SK-N-SH treated with all-trans-retinoic acid at 6 μM for 48 hours (cell line): ENCODE results near the gene DHDDS.

Experiments used
- ATAC-seq: fragments of 200-7000 bp; cut with Tn5 transposase; 3 replicates; pipeline ENCODE4 v1.9.1; 2020; ENCODE audit warnings: mild to moderate bottlenecking, moderate library complexity
- ARNTL ChIP-seq: fragments of 450-650 bp; formaldehyde crosslinking; IDR thresholded peaks from 2 replicates; pipeline ENCODE4 v1.5.0; 2020; ENCODE audit warnings: low read depth, mild to moderate bottlenecking, moderate library complexity, borderline replicate concordance
- BACH2 ChIP-seq: fragments of 250-450 bp; sonication (Bioruptor Pico); IDR thresholded peaks from 2 replicates; pipeline ENCODE4 v1.9.0; 2021; ENCODE audit warnings: mild to moderate bottlenecking, borderline replicate concordance
- CSDC2 ChIP-seq: fragments of 250-450 bp; sonication (Bioruptor Pico); IDR thresholded peaks from 2 replicates; pipeline ENCODE4 v1.5.0; 2020; ENCODE audit warnings: mild to moderate bottlenecking, moderate library complexity
- ESRRG ChIP-seq: fragments of 250-450 bp; sonication (Bioruptor Pico); IDR thresholded peaks from 2 replicates; pipeline ENCODE4 v1.6.1; 2021; ENCODE audit warnings: mild to moderate bottlenecking
- ISL1 ChIP-seq: fragments of 250-450 bp; sonication (Bioruptor Pico); IDR thresholded peaks from 2 replicates; pipeline ENCODE4 v2.1.2; 2022; ENCODE audit warnings: mild to moderate bottlenecking, moderate library complexity
- OSR1 ChIP-seq: fragments of 250-450 bp; sonication (Bioruptor Pico); IDR thresholded peaks from 2 replicates; pipeline ENCODE4 v1.8.0; 2022; ENCODE audit warnings: moderate library complexity, mild to moderate bottlenecking, inconsistent platforms
- PATZ1 ChIP-seq: fragments of 250-450 bp; sonication (Bioruptor Pico); IDR thresholded peaks from 2 replicates; pipeline ENCODE4 v1.8.0; 2020; ENCODE audit warnings: mild to moderate bottlenecking, moderate library complexity, borderline replicate concordance
- PPARA ChIP-seq: fragments of 250-450 bp; sonication (Bioruptor Pico); IDR thresholded peaks from 2 replicates; pipeline ENCODE4 v1.5.0; 2020; ENCODE audit warnings: mild to moderate bottlenecking, borderline replicate concordance
- RARB ChIP-seq: fragments of 250-450 bp; sonication (Bioruptor Pico); IDR thresholded peaks from 2 replicates; pipeline ENCODE4 v1.8.0; 2021; ENCODE audit warnings: mild to moderate bottlenecking, moderate library complexity
- SNAI2 ChIP-seq: fragments of 250-450 bp; sonication (Bioruptor Pico); IDR thresholded peaks from 2 replicates; pipeline ENCODE4 v1.5.0; 2020; ENCODE audit warnings: mild to moderate bottlenecking, moderate library complexity
- TCF4 ChIP-seq: fragments of 250-450 bp; sonication (Bioruptor Pico); IDR thresholded peaks from 2 replicates; pipeline ENCODE4 v1.8.0; 2021; ENCODE audit warnings: mild to moderate bottlenecking, moderate library complexity, borderline replicate concordance
- TOX ChIP-seq: fragments of 250-450 bp; sonication (Bioruptor Pico); IDR thresholded peaks from 2 replicates; pipeline ENCODE4 v1.8.0; 2021; ENCODE audit warnings: mild to moderate bottlenecking, moderate library complexity, borderline replicate concordance
- ZC3H10 ChIP-seq: fragments of 250-450 bp; sonication (Bioruptor Pico); IDR thresholded peaks from 2 replicates; pipeline ENCODE4 v1.5.1; 2021; ENCODE audit warnings: mild to moderate bottlenecking, moderate library complexity
- ZFP3 ChIP-seq: fragments of 250-450 bp; sonication (Bioruptor Pico); IDR thresholded peaks from 2 replicates; pipeline ENCODE4 v1.5.0; 2020; ENCODE audit warnings: mild to moderate bottlenecking, moderate library complexity
- ZFP30 ChIP-seq: fragments of 450-650 bp; formaldehyde crosslinking; IDR thresholded peaks from 2 replicates; pipeline ENCODE4 v1.5.0; 2022; ENCODE audit warnings: mild to moderate bottlenecking, moderate library complexity
- ZNF565 ChIP-seq: fragments of 450-650 bp; formaldehyde crosslinking; conservative IDR thresholded peaks from 2 replicates; pipeline ENCODE4 v1.5.0; 2020; ENCODE audit warnings: low read depth, mild to moderate bottlenecking, moderate library complexity
- ZNF70 ChIP-seq: fragments of 450-650 bp; formaldehyde crosslinking; IDR thresholded peaks from 2 replicates; pipeline ENCODE4 v1.5.0; 2020; ENCODE audit warnings: mild to moderate bottlenecking, moderate library complexity
- ZNF8 ChIP-seq: fragments of 450-650 bp; formaldehyde crosslinking; IDR thresholded peaks from 2 replicates; pipeline ENCODE4 v1.5.0; 2020; ENCODE audit warnings: mild to moderate bottlenecking, moderate library complexity
- TF ChIP-seq, protein P1 (sequence below): fragments of 250-450 bp; sonication (Bioruptor Pico); IDR thresholded peaks from 2 replicates; pipeline ENCODE4 v1.5.0; 2020; ENCODE audit warnings: mild to moderate bottlenecking, moderate library complexity
- TF ChIP-seq, protein P2 (sequence below): fragments of 250-450 bp; sonication (Bioruptor Pico); IDR thresholded peaks from 2 replicates; pipeline ENCODE4 v1.8.0; 2021; ENCODE audit warnings: low read depth, mild to moderate bottlenecking, moderate library complexity, borderline replicate concordance
- TF ChIP-seq, protein P3 (sequence below): fragments of 250-450 bp; sonication (Bioruptor Pico); IDR thresholded peaks from 2 replicates; pipeline ENCODE4 v1.5.1; 2021; ENCODE audit warnings: mild to moderate bottlenecking, moderate library complexity
- TF ChIP-seq, protein P4 (sequence below): fragments of 250-450 bp; sonication (Bioruptor Pico); IDR thresholded peaks from 2 replicates; pipeline ENCODE4 v1.5.1; 2020; ENCODE audit warnings: low read depth, mild to moderate bottlenecking, moderate library complexity

The DHDDS gene

GRCh38 chr1:26517766-26518049 lies 85.6 kb downstream of the DHDDS start:
- TF ChIP-seq TCF4 (CRISPR knock-in tag) (no peak), ZNF70 (CRISPR knock-in tag) (no peak)
- no peak for ATAC-seq

DNA sequence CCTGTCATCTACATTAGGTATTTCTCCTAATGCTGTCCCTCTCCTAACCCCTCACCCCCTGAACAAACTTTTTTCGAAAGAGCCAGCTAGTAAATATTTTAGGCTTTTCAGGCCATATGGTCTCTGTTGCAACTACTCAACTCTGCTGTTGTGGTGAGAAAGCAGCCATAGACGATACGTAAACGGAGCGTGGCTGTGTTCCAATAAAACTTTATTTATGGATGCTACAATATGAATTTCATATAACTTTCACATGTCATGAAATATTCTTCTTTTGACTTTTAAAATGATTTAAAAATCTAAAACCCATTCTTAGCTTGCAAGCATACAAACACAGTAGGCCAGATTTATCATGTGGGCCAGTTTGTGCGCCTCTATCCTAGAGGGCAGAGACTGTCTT lies 86.2 kb downstream of the DHDDS start:
- TF ChIP-seq CSDC2 (CRISPR knock-in tag) (no peak), ESRRG (CRISPR knock-in tag) (no peak), RARB (CRISPR knock-in tag) (no peak), ZNF8 (no peak), PPARA (CRISPR knock-in tag) (no peak), BACH2 (CRISPR knock-in tag) (no peak), ZFP30 (no peak), ZC3H10 (no peak), ARNTL (CRISPR knock-in tag) (no peak), ZNF70 (CRISPR knock-in tag) (no peak), SNAI2 (CRISPR knock-in tag) (no peak), ZFP3 (no peak), ZNF565 (CRISPR knock-in tag) (no peak), TCF4 (CRISPR knock-in tag) (no peak), TOX (no peak), ISL1 (CRISPR knock-in tag) (no peak)
- TF ChIP-seq, protein P1, sequence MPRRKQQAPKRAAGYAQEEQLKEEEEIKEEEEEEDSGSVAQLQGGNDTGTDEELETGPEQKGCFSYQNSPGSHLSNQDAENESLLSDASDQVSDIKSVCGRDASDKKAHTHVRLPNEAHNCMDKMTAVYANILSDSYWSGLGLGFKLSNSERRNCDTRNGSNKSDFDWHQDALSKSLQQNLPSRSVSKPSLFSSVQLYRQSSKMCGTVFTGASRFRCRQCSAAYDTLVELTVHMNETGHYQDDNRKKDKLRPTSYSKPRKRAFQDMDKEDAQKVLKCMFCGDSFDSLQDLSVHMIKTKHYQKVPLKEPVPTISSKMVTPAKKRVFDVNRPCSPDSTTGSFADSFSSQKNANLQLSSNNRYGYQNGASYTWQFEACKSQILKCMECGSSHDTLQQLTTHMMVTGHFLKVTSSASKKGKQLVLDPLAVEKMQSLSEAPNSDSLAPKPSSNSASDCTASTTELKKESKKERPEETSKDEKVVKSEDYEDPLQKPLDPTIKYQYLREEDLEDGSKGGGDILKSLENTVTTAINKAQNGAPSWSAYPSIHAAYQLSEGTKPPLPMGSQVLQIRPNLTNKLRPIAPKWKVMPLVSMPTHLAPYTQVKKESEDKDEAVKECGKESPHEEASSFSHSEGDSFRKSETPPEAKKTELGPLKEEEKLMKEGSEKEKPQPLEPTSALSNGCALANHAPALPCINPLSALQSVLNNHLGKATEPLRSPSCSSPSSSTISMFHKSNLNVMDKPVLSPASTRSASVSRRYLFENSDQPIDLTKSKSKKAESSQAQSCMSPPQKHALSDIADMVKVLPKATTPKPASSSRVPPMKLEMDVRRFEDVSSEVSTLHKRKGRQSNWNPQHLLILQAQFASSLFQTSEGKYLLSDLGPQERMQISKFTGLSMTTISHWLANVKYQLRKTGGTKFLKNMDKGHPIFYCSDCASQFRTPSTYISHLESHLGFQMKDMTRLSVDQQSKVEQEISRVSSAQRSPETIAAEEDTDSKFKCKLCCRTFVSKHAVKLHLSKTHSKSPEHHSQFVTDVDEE (CRISPR knock-in tag) = no peak
- TF ChIP-seq, protein P2, sequence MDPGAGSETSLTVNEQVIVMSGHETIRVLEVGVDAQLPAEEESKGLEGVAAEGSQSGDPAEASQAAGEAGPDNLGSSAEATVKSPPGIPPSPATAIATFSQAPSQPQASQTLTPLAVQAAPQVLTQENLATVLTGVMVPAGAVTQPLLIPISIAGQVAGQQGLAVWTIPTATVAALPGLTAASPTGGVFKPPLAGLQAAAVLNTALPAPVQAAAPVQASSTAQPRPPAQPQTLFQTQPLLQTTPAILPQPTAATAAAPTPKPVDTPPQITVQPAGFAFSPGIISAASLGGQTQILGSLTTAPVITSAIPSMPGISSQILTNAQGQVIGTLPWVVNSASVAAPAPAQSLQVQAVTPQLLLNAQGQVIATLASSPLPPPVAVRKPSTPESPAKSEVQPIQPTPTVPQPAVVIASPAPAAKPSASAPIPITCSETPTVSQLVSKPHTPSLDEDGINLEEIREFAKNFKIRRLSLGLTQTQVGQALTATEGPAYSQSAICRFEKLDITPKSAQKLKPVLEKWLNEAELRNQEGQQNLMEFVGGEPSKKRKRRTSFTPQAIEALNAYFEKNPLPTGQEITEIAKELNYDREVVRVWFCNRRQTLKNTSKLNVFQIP = no peak
- TF ChIP-seq, protein P3, sequence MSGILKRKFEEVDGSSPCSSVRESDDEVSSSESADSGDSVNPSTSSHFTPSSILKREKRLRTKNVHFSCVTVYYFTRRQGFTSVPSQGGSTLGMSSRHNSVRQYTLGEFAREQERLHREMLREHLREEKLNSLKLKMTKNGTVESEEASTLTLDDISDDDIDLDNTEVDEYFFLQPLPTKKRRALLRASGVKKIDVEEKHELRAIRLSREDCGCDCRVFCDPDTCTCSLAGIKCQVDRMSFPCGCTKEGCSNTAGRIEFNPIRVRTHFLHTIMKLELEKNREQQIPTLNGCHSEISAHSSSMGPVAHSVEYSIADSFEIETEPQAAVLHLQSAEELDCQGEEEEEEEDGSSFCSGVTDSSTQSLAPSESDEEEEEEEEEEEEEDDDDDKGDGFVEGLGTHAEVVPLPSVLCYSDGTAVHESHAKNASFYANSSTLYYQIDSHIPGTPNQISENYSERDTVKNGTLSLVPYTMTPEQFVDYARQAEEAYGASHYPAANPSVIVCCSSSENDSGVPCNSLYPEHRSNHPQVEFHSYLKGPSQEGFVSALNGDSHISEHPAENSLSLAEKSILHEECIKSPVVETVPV (CRISPR knock-in tag) = no peak
- TF ChIP-seq, protein P4, sequence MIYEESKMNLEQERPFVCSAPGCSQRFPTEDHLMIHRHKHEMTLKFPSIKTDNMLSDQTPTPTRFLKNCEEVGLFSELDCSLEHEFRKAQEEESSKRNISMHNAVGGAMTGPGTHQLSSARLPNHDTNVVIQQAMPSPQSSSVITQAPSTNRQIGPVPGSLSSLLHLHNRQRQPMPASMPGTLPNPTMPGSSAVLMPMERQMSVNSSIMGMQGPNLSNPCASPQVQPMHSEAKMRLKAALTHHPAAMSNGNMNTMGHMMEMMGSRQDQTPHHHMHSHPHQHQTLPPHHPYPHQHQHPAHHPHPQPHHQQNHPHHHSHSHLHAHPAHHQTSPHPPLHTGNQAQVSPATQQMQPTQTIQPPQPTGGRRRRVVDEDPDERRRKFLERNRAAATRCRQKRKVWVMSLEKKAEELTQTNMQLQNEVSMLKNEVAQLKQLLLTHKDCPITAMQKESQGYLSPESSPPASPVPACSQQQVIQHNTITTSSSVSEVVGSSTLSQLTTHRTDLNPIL = no peak
- ATAC-seq = no peak

- ATAC-seq = no peak
- no peak for TF ChIP-seq ZC3H10
- TF ChIP-seq ESRRG (CRISPR knock-in tag) = no peak
- TF ChIP-seq ZNF70 (CRISPR knock-in tag) = no peak
- TF ChIP-seq PATZ1 = no peak
- TF ChIP-seq OSR1 (CRISPR knock-in tag) = no peak
These were observed 88.2 kb downstream of the DHDDS start for GRCh38 chr1:26520339-26520738.
